ENCODE measurements around the gene SPC25.

- TF ChIP-seq, protein P1, sequence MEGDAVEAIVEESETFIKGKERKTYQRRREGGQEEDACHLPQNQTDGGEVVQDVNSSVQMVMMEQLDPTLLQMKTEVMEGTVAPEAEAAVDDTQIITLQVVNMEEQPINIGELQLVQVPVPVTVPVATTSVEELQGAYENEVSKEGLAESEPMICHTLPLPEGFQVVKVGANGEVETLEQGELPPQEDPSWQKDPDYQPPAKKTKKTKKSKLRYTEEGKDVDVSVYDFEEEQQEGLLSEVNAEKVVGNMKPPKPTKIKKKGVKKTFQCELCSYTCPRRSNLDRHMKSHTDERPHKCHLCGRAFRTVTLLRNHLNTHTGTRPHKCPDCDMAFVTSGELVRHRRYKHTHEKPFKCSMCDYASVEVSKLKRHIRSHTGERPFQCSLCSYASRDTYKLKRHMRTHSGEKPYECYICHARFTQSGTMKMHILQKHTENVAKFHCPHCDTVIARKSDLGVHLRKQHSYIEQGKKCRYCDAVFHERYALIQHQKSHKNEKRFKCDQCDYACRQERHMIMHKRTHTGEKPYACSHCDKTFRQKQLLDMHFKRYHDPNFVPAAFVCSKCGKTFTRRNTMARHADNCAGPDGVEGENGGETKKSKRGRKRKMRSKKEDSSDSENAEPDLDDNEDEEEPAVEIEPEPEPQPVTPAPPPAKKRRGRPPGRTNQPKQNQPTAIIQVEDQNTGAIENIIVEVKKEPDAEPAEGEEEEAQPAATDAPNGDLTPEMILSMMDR (IDR thresholded peaks at IDR 0.05) = no peak
- no peak for TF ChIP-seq EZH2 (IDR thresholded peaks at IDR 0.05; ENCODE audit: borderline replicate concordance, insufficient read depth, low read depth, low read length, poor library complexity, severe bottlenecking)
Measured at GRCh38 chr2:168890006-168890782, at the start of gene SPC25.
